Colonic mucosa (tissue), 4 donors: ENCODE results near the gene RAD51B. TPM values are rescaled to one million over a fixed set of nuclear protein-coding genes. Genes with fewer than 3 reads are reported as not detected.
A peak's percentile ranks its signal among the peaks of the same experiment; 100 is the strongest.

Source experiments
- DNase-seq: peaks from one replicate; pipeline ENCODE4 v3.0.0-alpha.2; 2020
- H3K27ac ChIP-seq: fragments of 200-600 bp; one replicate; pipeline ENCODE4 v1.8.0; 2021
- H3K27me3 ChIP-seq: fragments of 200-600 bp; one replicate; pipeline ENCODE4 v1.8.0; 2021
- H3K36me3 ChIP-seq: fragments of 200-600 bp; one replicate; pipeline ENCODE4 v1.8.0; 2021
- H3K4me1 ChIP-seq: fragments of 200-600 bp; one replicate; pipeline ENCODE4 v1.8.0; 2021; ENCODE audit warnings: mild to moderate bottlenecking
- H3K4me3 ChIP-seq: fragments of 200-600 bp; one replicate; pipeline ENCODE4 v1.8.0; 2021
- H3K9ac ChIP-seq, 2 donors: one replicate each; pipeline ENCODE4 v1.7.0; 2013; ENCODE audit warnings: control low read depth in 2 of 2, low read depth in 2 of 2, low read length in 2 of 2
- H3K9me3 ChIP-seq: fragments of 200-600 bp; one replicate; pipeline ENCODE4 v1.8.0; 2021
- CTCF ChIP-seq: fragments of 200-600 bp; IDR thresholded peaks from one replicate; pipeline ENCODE4 v1.8.0; 2022; ENCODE audit warnings: antibody characterized with exemption, mild to moderate bottlenecking
- intact Hi-C: fragments of 100-400 bp; cut with DNase I; formaldehyde crosslinking; loops from one replicate; pipeline ENCODE4 v1.14.1; 2022
- total RNA-seq, 2 donors: library from RNA; stranded (reverse); fragmentation: NEBNext Ultra II Directional in 1 of 2; extraction: Animal tissue kit (Norgen Biotek cat#: 25700) in 1 of 2; gene quantifications; one replicate each; pipeline ENCODE4 v1.2.1, GENCODE V29; 2021
- donor health status: healthy.
- donor health status: DM: no; HTN: no; CAD: no.
- donor health status: DM: no; HTN: no; CAD: no.

RAD51B gene
- total RNA-seq, 2 donors from 2014 or later = 12.7 to 22.0 TPM

GRCh38 chr14:68396461-68396860, 576.9 kb downstream of the RAD51B start:
- Histone ChIP-seq H3K27me3 (no peaks in the 10 kb centered on the region), H3K9ac (no peak overlapping the region), H3K9me3 (no peaks in the 10 kb centered on the region), H3K27ac (no peak overlapping the region), H3K36me3 (no peaks in the 10 kb centered on the region), H3K4me1 (no peaks in the 10 kb centered on the region), H3K4me3 (no peak overlapping the region)
- intact Hi-C loops = no loop called here
- no peak for DNase-seq
- no peak for TF ChIP-seq CTCF

GRCh38 chr14:68397371-68397811, 577.8 kb downstream of the RAD51B start:
- no peak overlapping the region for H3K27ac ChIP-seq
- no peak overlapping the region for H3K4me3 ChIP-seq

GRCh38 chr14:68397822-68398221, 578.2 kb downstream of the RAD51B start:
- no peaks in the 10 kb centered on the region for H3K9me3 ChIP-seq
- H3K4me3 ChIP-seq = no peak overlapping the region
- no peak for DNase-seq
- no peaks in the 10 kb centered on the region for H3K36me3 ChIP-seq
- TF ChIP-seq CTCF = no peak
- no peaks in the 10 kb centered on the region for H3K4me1 ChIP-seq
- H3K9ac ChIP-seq = no peak overlapping the region
- no peaks in the 10 kb centered on the region for H3K27me3 ChIP-seq
- peak overlapping the region; percentile 5 for H3K27ac ChIP-seq
- intact Hi-C loops = no loop called here

More at GRCh38 chr14:68397371-68397811, 577.8 kb downstream of the RAD51B start:
- TF ChIP-seq CTCF = no peak
- intact Hi-C loops = no loop called here
- DNase-seq = peak; percentile 45
- Histone ChIP-seq H3K27me3 (no peaks in the 10 kb centered on the region), H3K9me3 (no peaks in the 10 kb centered on the region), H3K4me1 (no peaks in the 10 kb centered on the region), H3K36me3 (no peaks in the 10 kb centered on the region), H3K9ac (no peak overlapping the region)

GRCh38 chr14:68398370-68398769, 578.8 kb downstream of the RAD51B start:
- H3K9me3 ChIP-seq = no peaks in the 10 kb centered on the region
- H3K36me3 ChIP-seq = no peaks in the 10 kb centered on the region
- intact Hi-C loops = no loop called here
- TF ChIP-seq CTCF = no peak
- H3K9ac ChIP-seq = no peak overlapping the region
- no peaks in the 10 kb centered on the region for H3K4me1 ChIP-seq
- H3K27me3 ChIP-seq = no peaks in the 10 kb centered on the region
- no peak for DNase-seq
- H3K27ac ChIP-seq = peak overlapping the region; percentile 5
- no peak overlapping the region for H3K4me3 ChIP-seq

GRCh38 chr14:68399971-68400370, 580.4 kb downstream of the RAD51B start:
- no peak for TF ChIP-seq CTCF
- Histone ChIP-seq H3K36me3 (no peaks in the 10 kb centered on the region), H3K9ac (no peak overlapping the region), H3K9me3 (no peaks in the 10 kb centered on the region), H3K27me3 (no peaks in the 10 kb centered on the region), H3K4me3 (no peak overlapping the region), H3K27ac (no peak overlapping the region), H3K4me1 (no peaks in the 10 kb centered on the region)
- no peak for DNase-seq
- intact Hi-C loops = no loop called here
